ENCODE results near the gene MAP1A.

- TF ChIP-seq CTCF (IDR thresholded peaks at IDR 0.05) = no peak
- TF ChIP-seq POLR2A (IDR thresholded peaks at IDR 0.05) = no peak
Measured at GRCh38 chr15:43505738-43506137, 11.7 kb upstream of the MAP1A start.

All from lower leg skin (tissue), 3 donors.